Dedifferentiated amniotic fluid mesenchymal stem cell (primary cell): Measurements from ENCODE around the gene RTBDN.

Experiments
- DNase-seq: peaks from one replicate; pipeline ENCODE4 v3.0.0-alpha.2; 2016; ENCODE audit errors: extremely low spot score

RTBDN gene

GRCh38 chr19:12834566-12834943 is at the start of gene RTBDN:
RTBDN (minus strand) TSS chr19:12834579; CDS start chr19:12829979, 4,600 bp downstream.
- DNase-seq = no peak

GRCh38 chr19:12882589-12882988 is 48.2 kb upstream of the RTBDN start:
- no peak for DNase-seq

GRCh38 chr19:12881172-12881808 is 46.9 kb upstream of the RTBDN start, which contains the start of gene DNASE2:
DNASE2 (minus strand) TSS chr19:12881449; CDS start chr19:12881375, 74 bp downstream.
- peak; percentile 92 for DNase-seq

GRCh38 chr19:12880551-12881171 is 46.3 kb upstream of the RTBDN start:
- no peak for DNase-seq

- no peak for DNase-seq
These were observed 40.7 kb upstream of the RTBDN start for GRCh38 chr19:12875086-12875485.

GRCh38 chr19:12873891-12874745 is 39.7 kb upstream of the RTBDN start:
- no peak for DNase-seq

- DNase-seq = no peak
These were observed 38.8 kb upstream of the RTBDN start for GRCh38 chr19:12872941-12873890.

- no peak for DNase-seq
These were observed 37.9 kb upstream of the RTBDN start for GRCh38 chr19:12872255-12872654.

GRCh38 chr19:12871681-12872080 is 37.3 kb upstream of the RTBDN start:
- no peak for DNase-seq

GRCh38 chr19:12868540-12869112 is 34.2 kb upstream of the RTBDN start:
- DNase-seq = no peak

- no peak for DNase-seq
These were observed 33.0 kb upstream of the RTBDN start for GRCh38 chr19:12867120-12868099.

- no peak for DNase-seq
These were observed 32.2 kb upstream of the RTBDN start for GRCh38 chr19:12866416-12867119.

GRCh38 chr19:12865746-12866415 is 31.5 kb upstream of the RTBDN start:
- no peak for DNase-seq

GRCh38 chr19:12864721-12865715 is 30.6 kb upstream of the RTBDN start:
- no peak for DNase-seq

- DNase-seq = no peak
These were observed 29.8 kb upstream of the RTBDN start for GRCh38 chr19:12864143-12864542.

- no peak for DNase-seq
These were observed 25.2 kb upstream of the RTBDN start for GRCh38 chr19:12859546-12859945.
